Left lung (tissue), 10 donors: ENCODE data around the gene KCNAB2. TPM values are rescaled to one million over a fixed set of nuclear protein-coding genes. Genes with fewer than 3 reads are reported as not detected.

Experiments
- ATAC-seq: fragments of 200-7000 bp; cut with Tn5 transposase; one replicate; pipeline ENCODE4 v1.9.1; 2020; ENCODE audit warnings: moderate library complexity
- DNase-seq, 4 donors: peaks; one replicate each; pipeline ENCODE4 v3.0.0-alpha.2; 2013 to 2020
- H3K27ac ChIP-seq, 2 donors: fragments of 200-600 bp; sonication (generic) in 1 of 2; one replicate each; pipeline versions ENCODE4 v1.5.0 to v1.8.0; 2020 to 2021
- H3K27me3 ChIP-seq, 2 donors: fragments of 200-600 bp; sonication (generic) in 1 of 2; one replicate each; pipeline versions ENCODE4 v1.5.0 to v1.8.0; 2020 to 2021
- H3K36me3 ChIP-seq, 2 donors: fragments of 200-600 bp; sonication (generic) in 1 of 2; one replicate each; pipeline versions ENCODE4 v1.5.0 to v1.8.0; 2020 to 2021
- H3K4me1 ChIP-seq, 2 donors: fragments of 200-600 bp; one replicate each; pipeline ENCODE4 v1.8.0; 2021
- H3K4me3 ChIP-seq, 2 donors: fragments of 200-600 bp; sonication (generic) in 1 of 2; one replicate each; pipeline versions ENCODE4 v1.5.0 to v1.8.0; 2020 to 2021; ENCODE audit warnings: mild to moderate bottlenecking in 1 of 2
- H3K9me3 ChIP-seq, 2 donors: fragments of 200-600 bp; sonication (generic) in 1 of 2; one replicate each; pipeline versions ENCODE4 v1.5.0 to v1.8.0; 2020 to 2021
- intact Hi-C, 2 donors: fragments of 100-400 bp; cut with DNase I; formaldehyde crosslinking; loops; one replicate each; pipeline versions ENCODE4 v1.11.2 to v1.14.2; 2022
- polyA plus RNA-seq, 6 donors: library from polyadenylated mRNA; unstranded; fragments of 120-200 nt; gene quantifications; one replicate each; pipeline ENCODE4 v1.2.1, GENCODE V29; 2013; ENCODE audit not compliant: insufficient read length in 6 of 6
- total RNA-seq, 2 donors: library from RNA; stranded (reverse); fragmentation: NEBNext Ultra II Directional; extraction: Animal tissue kit (Norgen Biotek cat#: 25700); gene quantifications; one replicate each; pipeline ENCODE4 v1.2.1, GENCODE V29; 2021
- TF ChIP-seq, protein P1 (sequence below), 2 donors: fragments of 200-600 bp; sonication (generic) in 1 of 2; IDR thresholded peaks; one replicate each; pipeline versions ENCODE4 v1.5.0 to v1.8.0; 2021; ENCODE audit warnings: antibody characterized with exemption in 2 of 2
- donor health status: DM: no; HTN: yes; CAD: no.
- donor health status: DM: no; HTN: no; CAD: no.

Gene KCNAB2
- total and polyA plus RNA-seq, 8 donors, result 5.6 to 82.5 (median 6.7) TPM

DNA sequence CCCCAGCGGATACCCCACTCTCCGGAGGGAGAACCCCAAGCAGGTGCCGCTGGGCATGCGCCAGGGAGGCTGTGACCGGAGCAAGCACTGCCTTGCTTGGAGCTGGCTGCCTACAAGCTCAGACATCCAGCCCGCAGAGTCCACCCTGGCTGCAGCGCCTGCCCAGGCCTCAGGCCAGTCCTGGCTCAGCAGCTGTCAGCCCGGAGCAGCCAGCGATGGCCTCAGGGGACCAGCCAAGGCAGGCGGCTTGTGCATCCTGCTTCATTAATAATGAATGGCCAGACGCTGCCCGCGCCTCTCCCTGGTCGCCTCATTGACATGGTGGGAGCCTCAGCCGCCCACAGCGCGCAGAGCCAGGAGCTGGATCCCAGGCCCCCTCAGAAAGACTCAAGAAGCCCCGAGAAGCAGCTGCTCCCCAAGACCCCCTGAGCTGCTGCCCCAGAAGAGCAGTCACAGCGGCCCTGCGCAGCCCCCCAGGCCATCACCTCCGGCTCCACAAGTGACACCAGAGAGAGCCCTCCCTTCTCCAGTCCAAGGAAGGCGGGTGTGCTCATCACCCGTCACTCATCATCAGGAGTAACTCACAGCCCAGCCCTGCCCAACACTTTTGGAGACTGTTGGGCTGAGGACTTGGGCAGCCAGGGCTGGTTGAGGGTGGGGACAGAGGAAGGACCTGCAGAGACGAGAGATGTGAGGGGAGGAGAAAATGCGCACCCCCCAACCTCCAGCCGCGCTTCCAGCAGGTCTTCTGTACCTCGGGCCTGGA, 19.6 kb downstream of the KCNAB2 start:
- intact Hi-C loops, result no loop called here

DNA sequence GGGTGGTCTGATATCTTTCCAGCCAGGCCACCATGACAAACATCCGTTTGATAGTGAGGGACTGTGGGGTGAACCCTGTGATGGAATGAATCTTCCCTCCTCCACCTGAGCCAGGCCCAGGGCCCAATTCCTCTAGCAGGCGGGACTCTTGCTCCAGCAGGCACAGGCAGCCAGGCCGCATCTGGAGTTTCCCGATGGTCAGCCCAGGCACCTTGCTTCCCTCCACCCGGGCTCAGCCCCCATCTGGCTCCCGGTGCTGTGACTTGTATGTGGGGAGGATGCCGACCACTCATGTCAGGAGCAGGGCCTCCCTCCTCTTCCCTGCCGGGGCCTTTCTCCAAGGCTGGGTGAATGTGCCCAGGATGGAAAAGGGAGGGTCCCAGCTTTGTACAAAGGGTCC, 21.0 kb downstream of the KCNAB2 start:
- intact Hi-C loops, result no loop called here
- Histone ChIP-seq H3K36me3 (peaks cover 0 to 26% of the 10 kb centered on the region in 2 donors), H3K9me3 (no peaks in the 10 kb centered on the region), H3K27ac (no peak overlapping the region), H3K27me3 (peaks cover 0 to 7% of the 10 kb centered on the region in 2 donors), H3K4me3 (no peak overlapping the region), H3K4me1 (no peaks in the 10 kb centered on the region)
- ATAC-seq (no peak), DNase-seq (peak in 1 of 4 donors; percentile 61)
- TF ChIP-seq, protein P1, sequence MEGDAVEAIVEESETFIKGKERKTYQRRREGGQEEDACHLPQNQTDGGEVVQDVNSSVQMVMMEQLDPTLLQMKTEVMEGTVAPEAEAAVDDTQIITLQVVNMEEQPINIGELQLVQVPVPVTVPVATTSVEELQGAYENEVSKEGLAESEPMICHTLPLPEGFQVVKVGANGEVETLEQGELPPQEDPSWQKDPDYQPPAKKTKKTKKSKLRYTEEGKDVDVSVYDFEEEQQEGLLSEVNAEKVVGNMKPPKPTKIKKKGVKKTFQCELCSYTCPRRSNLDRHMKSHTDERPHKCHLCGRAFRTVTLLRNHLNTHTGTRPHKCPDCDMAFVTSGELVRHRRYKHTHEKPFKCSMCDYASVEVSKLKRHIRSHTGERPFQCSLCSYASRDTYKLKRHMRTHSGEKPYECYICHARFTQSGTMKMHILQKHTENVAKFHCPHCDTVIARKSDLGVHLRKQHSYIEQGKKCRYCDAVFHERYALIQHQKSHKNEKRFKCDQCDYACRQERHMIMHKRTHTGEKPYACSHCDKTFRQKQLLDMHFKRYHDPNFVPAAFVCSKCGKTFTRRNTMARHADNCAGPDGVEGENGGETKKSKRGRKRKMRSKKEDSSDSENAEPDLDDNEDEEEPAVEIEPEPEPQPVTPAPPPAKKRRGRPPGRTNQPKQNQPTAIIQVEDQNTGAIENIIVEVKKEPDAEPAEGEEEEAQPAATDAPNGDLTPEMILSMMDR (IDR thresholded peaks at IDR 0.05), result no peak

More for the DNA sequence above, 19.6 kb downstream of the KCNAB2 start:
- Histone ChIP-seq H3K36me3 (peaks cover 0 to 37% of the 10 kb centered on the region in 2 donors), H3K9me3 (no peaks in the 10 kb centered on the region), H3K27me3 (peaks cover 0 to 7% of the 10 kb centered on the region in 2 donors), H3K27ac (no peak overlapping the region), H3K4me1 (no peaks in the 10 kb centered on the region), H3K4me3 (no peak overlapping the region)
- DNase-seq, result peak in 1 of 4 donors; percentile 77
- no peak for ATAC-seq
- TF ChIP-seq, protein P1 (IDR thresholded peaks at IDR 0.05), result no peak

DNA sequence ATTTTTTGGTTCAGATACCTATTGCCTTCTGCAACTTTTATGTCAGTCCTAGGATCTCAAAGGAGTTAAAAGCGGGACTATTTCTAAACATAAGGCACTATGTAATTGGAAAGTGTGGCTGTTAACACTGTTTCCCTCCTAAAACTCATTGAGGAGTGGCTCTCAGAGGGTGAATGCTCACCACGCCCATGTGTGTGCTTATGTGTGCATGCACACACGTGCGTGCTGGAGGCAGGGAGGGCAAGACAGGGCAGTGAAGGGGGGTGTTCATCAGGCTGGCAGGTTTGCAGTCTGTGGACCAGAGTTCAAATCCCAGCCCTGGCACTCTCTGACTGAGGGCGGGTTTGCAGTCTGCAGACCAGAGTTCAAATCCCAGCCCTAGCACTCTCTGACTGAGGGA, 22.4 kb downstream of the KCNAB2 start:
- H3K4me3 ChIP-seq, result no peak overlapping the region
- no peaks in the 10 kb centered on the region for H3K4me1 ChIP-seq
- intact Hi-C loops, result no loop called here
- no peaks in the 10 kb centered on the region for H3K9me3 ChIP-seq
- peaks cover 0 to 38% of the 10 kb centered on the region in 2 donors for H3K36me3 ChIP-seq
- peaks cover 0 to 7% of the 10 kb centered on the region in 2 donors for H3K27me3 ChIP-seq
- DNase-seq, result no peak
- no peak for ATAC-seq
- TF ChIP-seq, protein P1 (IDR thresholded peaks at IDR 0.05), result no peak
- H3K27ac ChIP-seq, result no peak overlapping the region

DNA sequence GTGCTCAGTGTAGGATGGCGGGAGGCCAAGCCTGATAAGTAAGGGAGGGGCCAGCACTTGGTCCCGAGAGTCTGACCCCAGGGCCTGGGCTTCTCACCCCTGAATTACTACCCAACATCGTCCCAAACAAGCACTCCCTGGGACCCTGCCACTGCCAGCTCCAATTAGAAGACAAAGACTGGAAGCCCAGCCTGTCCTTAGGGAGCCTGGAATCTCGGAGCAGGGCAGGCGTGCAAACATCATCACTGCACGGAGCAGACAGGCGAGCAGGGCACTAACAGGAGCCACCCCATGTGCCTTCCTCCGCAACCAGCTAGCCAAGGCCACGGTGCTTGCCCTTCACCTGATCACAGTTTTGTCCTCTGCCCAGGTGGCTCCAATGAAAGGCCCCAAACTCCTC, 23.2 kb downstream of the KCNAB2 start:
- TF ChIP-seq, protein P1 (IDR thresholded peaks at IDR 0.05), result no peak
- peaks cover 0 to 7% of the 10 kb centered on the region in 2 donors for H3K27me3 ChIP-seq
- no peaks in the 10 kb centered on the region for H3K9me3 ChIP-seq
- no peaks in the 10 kb centered on the region for H3K4me1 ChIP-seq
- no peak for ATAC-seq
- peaks cover 0 to 46% of the 10 kb centered on the region in 2 donors for H3K36me3 ChIP-seq
- no peak for DNase-seq
- intact Hi-C loops, result no loop called here
- no peak overlapping the region for H3K27ac ChIP-seq
- H3K4me3 ChIP-seq, result no peak overlapping the region

DNA sequence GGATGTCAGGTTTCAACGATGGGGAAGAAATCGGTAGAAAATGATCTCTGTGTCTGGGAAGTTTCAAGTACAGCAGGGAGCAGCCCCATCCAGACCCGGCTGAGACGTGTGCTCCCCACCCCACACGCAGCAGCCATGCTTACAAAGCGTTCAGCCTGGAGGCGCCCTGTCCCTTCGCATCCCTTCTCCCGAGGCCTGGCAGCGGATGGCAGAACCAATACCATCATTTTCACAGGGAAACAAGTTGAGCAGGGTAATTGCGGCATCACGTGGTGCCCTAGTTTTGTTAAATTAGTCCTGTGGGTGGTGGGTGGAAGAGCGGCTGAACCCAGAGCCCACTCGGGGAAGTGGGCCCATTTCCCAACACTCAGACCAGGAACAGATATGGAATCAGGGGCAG, 23.9 kb downstream of the KCNAB2 start:
- ATAC-seq (no peak), DNase-seq (no peak)
- Histone ChIP-seq H3K27me3 (peaks cover 0 to 7% of the 10 kb centered on the region in 2 donors), H3K4me1 (no peaks in the 10 kb centered on the region), H3K9me3 (no peaks in the 10 kb centered on the region), H3K36me3 (peaks cover 0 to 52% of the 10 kb centered on the region in 2 donors), H3K4me3 (no peak overlapping the region), H3K27ac (no peak overlapping the region)
- TF ChIP-seq, protein P1 (IDR thresholded peaks at IDR 0.05), result no peak
- intact Hi-C loops, result no loop called here
